GM21381 (cell line): ENCODE data around the gene PTAR1.
"Not testable (repeated sequence)": the region's sequence is repeated elsewhere in the genome, so short reads cannot be mapped to it uniquely, and the experiment has no call there.

ENCODE experiments used
- ATAC-seq: cut with Tn5 transposase; IDR thresholded peaks from one replicate; pipeline ENCODE4 v1.9.1; 2021; ENCODE audit warnings: mild to moderate bottlenecking, moderate library complexity; ENCODE audit not compliant: unreplicated experiment

The PTAR1 gene, protein sequence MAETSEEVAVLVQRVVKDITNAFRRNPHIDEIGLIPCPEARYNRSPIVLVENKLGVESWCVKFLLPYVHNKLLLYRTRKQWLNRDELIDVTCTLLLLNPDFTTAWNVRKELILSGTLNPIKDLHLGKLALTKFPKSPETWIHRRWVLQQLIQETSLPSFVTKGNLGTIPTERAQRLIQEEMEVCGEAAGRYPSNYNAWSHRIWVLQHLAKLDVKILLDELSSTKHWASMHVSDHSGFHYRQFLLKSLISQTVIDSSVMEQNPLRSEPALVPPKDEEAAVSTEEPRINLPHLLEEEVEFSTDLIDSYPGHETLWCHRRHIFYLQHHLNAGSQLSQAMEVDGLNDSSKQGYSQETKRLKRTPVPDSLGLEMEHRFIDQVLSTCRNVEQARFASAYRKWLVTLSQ

DNA sequence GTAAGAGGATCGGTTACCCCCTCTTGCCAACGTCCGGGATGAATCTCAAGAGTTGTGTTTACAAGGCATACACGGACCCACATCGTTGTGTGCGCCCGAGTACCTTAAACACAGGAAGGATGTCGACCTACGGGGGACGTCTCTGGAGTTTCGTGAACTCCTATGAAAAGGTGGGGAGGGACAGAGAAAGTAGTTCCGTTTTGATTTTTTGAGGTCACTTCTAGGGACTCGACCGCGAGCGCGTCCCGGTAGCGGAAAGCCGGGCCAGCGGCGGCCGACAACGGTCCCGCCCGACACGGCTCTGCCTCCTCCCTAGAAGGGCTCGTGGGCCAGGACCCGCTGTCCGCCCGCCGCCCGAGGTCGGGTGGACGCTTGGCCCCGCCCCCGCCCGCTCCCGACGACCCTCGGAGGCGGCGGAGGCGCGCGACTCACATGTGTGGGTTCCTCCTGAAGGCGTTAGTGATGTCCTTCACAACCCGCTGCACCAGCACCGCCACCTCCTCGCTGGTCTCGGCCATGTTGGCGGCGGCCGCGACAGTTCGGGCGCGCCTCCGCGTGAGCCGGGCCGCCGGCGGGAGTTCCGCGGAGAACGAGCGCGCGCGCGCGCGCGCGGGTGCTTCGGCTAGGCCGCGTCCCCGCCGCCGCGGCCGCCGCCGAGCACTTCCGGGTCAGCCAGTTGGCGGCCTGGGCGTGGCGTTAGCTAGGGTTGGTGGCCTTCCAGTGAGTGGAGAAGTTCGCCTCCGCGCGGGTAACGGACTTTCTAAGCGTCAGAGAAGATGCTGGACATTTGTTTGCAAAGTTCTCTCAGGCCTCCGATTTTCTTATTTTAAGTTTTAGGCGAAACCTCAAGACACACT lies at the start of gene PTAR1:
Gene PTAR1 (minus strand): TSS at position 591 of the 857 bp plus-strand sequence. CDS start 73 bp downstream, at position 518.
- ATAC-seq = peak; percentile 88

DNA sequence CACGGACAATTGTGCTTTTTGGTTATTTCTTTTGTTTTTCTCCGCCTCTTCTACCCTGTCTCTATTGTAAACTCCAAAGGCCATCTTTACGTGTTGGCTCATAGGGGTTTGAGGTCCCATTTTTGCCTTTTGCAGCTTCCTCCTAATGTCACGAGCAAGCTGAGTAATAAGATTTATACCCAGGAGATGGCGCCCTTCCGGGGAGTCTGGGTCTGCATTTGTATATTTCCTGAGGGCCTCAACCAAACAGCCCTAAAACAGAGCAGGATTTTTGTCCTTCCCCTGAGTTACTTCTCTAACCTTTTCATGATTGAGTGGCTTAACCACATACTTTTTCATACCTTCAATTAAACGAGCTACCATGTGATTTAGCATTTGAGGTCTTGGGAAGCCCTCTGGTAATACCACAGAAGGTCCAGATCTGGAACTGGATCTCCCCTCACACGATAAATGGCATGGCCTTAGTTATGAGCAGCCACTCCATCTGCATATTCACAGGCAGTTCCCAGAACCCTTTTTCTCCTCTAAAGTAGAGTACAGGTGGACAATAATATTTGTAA lies 49.6 kb upstream of the PTAR1 start:
- ATAC-seq = no peak

DNA sequence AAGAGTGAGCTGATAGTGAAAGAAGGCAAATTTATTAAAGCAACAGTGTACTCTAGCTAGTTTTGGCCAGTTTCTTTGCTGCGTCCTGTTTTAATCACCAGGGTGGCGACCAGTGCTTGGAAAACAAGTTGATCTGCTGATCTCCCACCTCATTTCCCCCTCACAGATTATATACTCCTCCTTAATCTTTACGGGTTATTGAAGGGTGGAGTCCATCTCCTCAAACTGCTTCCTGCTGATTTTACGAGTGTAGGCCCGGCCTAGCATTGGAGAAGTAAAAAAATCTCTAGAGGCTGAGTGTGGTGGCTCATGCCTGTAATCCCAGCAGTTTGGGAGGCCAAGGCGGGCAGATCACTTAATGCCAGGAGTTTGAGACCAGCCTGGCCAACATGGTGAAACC lies 46.8 kb upstream of the PTAR1 start:
- no peak for ATAC-seq

DNA sequence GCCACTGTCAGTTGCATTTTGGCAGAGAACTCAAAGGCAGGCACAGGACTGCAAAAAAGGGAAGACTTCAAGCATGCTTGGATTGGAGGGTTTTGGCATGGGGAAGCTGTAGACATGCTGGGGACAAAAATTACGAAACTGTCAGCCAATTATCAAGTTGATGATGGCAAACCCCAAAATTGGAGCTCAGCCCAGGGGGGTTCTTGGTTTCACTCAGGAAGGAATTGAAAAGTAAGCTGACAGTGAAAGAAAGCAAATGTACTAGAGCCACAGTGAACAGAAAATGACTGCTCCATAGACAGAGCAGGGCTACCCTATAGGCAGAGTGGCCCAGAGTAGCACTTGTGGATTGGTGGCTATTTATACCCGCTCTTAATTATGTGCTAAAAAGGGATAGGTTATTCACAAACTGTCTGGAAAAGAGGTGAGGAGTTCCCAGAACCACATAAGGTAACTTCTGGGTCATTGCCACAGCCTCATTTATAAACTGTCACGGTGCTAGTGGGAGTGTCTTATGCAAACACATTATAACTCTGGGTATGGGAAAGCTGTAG lies 46.2 kb upstream of the PTAR1 start:
- ATAC-seq = no peak

DNA sequence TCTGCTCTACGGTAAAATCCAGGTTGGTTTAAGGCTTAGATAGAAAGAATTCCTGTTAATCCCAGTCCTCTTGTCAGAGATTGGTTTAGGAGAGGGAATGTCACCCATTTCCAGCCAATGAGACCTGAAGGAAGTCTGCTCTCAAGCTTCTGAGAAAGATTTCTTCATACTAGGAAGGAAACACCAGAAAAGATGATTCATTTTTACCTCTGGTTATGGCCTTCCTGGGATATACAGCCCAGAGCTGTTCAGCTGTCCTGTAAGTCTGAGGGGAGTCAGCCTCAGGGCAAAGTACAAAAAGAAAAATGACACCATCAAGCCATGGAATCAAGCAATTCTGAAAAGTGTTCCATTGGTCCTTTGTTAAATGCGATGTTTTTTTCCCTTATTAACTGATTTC lies 42.2 kb upstream of the PTAR1 start:
- no peak for ATAC-seq

DNA sequence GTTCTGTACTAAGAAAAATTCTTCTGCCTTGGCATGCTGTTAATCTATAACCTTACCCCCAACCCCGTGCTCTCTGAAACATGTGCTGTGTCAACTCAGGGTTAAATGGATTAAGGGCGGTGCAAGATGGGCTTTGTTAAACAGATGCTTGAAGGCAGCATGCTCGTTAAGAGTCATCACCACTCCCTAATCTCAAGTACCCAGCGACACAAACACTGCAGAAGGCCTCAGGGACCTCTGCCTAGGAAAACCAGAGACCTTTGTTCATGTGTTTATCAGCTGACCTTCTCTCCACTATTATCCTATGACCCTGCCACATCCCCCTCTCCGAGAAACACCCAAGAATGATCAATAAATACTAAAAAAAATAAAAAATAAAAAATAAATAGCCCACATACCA lies 40.2 kb upstream of the PTAR1 start:
- not testable (repeated sequence) for ATAC-seq

DNA sequence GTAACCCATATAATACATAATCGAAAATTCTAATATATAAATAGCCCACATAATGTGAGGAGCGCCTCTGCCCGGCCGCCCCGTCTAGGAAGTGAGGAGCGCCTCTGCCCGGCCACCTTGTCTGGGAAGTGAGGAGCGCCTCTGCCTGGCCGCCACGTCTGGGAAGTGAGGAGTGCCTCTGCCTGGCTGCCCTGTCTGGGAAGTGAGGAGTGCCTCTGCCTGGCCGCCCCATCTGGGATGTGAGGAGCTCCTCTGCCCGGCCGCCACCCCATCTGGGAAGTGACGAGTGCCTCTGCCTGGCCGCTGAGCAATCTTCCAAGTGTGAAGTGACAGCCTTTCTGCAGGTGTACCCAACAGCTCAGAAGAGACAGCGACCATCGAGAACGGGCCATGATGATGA lies 39.7 kb upstream of the PTAR1 start:
- ATAC-seq = not testable (repeated sequence)

DNA sequence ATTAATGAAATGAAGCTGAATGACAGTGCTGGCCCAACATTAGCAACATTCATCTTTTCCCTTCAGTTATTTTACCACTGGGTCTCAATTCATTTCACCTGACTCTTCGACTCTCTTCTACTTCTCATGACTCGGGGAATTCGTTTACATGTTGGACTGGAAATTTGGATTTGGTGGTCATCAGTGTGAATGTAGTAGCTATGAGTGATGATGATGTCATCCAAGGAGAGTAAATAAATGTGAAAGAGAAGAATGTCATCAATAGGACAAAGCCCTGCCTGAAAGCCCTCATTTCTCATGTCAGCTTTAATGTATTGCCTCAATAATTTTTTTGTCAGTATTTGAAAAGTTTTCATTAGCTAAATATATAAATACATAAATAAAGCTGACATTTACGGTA lies 38.9 kb upstream of the PTAR1 start:
- ATAC-seq = no peak

DNA sequence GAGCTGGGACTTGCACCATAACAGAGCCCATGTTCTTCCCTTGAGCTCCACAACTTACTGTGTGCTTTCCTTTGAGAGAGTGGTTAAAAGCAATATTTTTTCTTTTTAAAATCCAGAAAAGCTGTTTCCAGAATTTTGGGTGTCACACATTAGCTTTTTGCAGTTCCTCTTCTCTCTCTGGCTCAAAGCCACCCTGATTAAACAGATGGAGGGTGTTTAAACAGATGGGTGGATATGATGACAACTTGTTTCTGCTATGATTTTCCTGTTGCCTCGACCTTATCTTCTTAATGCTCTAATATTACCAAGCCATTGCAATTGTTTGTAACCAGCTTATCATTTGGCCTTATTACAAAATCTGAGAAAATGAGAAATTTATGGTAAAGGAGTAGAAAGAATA lies 37.9 kb upstream of the PTAR1 start:
- ATAC-seq = no peak

DNA sequence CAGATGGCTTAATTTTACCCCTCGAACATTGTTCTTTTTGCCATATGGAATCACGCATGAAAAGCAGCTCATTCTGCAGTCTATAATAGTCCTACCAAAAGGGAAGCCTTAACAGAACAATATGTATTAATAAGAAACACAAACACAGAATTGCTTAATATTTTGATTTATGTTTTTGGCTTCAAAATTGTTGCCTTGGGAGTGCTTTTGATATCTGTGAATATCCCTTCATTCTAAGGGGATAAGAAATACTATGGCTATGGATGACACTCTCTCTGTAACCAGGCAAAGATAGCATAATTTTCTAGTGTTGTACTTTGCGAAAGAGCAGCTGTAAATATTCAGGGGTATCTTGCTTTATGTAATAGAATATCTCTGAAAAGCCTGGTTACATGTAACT lies 34.5 kb upstream of the PTAR1 start:
- no peak for ATAC-seq

DNA sequence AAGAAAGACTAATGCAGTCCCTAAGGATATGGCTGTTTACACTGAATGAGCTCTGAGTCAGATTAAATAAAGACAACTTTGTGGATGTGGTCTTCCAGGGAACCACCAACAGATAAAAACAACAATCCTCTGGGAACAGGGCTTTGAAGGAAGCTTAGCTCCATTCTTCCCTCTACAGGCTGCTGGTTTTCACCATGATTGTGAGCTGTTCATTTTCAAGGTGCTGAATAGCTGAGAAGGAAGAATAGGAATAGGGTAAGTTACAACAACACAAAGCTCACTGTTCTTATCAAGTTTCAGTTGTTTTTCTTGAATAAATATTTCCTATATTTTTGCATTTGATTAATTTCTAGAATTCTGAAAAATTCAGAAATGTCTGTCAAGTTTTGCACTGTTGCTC lies 25.9 kb upstream of the PTAR1 start:
- ATAC-seq = no peak

DNA sequence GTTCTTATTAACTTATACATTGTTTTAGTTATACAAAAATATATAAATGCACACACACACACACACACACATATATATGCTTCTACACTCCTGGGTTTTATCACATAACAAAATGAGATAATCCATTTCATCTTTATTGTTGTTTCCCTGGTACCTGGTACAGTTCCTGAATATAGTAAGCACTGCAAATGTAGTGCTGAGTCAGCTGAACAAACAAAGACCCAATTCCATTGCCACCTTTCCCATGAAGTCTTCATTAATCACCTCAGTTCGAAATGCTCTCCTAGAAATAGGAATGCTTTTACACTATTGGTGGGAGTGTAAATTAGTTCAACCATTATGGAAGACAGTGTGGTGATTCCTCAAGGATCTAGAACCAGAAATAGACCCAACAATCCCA lies 13.4 kb upstream of the PTAR1 start:
- no peak for ATAC-seq

DNA sequence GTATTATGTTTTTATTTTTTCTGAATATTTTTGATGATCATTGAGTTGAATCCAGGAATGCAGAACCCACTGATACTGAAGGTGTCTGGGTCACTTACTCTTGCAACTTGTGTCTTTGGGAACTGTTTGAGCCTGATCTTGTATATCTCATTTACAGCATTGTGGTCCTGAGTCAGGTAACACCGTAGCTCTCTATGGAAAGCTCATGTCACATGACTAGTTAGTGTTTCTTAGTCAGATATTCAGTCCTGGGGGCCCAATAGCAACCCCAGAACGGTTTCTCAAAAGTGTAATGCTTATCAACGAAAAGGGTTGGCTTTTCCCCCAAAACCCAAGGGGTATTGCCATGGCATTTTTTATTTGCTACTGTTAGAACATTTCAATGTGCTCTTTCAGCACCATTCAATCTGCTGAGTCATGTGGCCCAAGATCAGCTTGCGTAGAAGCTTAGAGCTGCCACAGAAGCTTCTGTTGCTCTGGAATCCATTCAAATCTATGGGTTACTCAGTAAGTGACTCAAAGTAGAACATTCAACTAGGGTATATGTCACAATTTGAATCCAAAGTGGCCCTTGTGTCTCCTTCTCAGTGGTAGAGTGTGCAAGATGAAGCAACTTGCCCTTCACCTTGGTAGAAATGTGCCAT lies 12.1 kb upstream of the PTAR1 start:
- no peak for ATAC-seq

DNA sequence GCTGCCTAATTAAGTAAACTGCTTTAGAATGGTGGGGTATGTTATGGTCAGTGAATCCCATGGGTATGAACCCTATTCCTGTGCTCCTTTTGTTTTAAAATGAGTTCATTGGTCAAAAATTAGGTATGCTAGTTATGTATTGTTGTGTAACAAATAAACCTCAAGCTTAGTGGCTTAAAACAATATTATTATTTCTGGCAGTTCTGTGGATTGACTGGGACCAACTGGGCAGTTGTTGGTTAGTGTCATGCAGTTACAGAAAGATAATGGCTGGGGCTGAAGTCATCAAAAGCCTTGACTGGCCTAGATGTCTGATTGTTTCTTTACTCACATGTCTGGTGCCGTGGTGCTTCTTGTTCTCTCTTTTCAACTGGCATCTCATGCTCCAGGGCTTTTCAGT lies 8.9 kb upstream of the PTAR1 start:
- ATAC-seq = no peak

DNA sequence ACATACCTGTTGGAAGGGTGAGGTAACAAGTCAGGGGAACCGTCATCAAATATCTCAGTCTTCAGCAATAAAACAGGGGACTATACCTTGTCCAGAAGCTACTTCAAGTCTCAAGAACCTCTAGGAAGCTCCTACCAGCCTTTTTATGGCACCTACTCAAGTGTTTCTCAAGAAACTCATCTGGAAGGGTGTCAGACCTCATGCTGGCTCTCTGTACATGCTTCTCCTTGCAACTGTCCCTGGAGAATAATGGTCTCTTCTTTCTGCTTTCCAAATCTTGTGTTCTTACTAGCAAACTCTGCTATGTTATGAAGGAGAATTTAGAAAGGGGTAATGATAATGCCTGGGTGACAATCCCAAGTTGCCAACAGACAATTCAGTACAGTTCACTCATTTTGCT lies 8.3 kb upstream of the PTAR1 start:
- ATAC-seq = no peak

DNA sequence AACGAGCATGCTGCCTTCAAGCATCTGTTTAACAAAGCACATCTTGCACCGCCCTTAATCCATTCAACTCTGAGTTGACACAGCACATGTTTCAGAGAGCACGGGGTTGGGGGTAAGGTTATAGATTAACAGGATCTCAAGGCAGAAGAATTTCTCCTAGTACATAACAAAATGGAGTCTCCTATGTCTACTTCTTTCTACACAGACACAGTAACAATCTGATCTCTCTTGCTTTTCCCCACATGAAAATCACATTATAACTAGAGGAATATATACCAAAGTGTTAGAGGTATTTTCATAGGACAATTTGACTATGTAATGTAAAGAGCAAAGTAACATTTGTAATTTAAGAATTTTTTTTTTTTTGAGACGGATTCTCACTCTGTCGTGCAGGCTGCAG lies 4.1 kb upstream of the PTAR1 start:
- ATAC-seq = not testable (repeated sequence)

DNA sequence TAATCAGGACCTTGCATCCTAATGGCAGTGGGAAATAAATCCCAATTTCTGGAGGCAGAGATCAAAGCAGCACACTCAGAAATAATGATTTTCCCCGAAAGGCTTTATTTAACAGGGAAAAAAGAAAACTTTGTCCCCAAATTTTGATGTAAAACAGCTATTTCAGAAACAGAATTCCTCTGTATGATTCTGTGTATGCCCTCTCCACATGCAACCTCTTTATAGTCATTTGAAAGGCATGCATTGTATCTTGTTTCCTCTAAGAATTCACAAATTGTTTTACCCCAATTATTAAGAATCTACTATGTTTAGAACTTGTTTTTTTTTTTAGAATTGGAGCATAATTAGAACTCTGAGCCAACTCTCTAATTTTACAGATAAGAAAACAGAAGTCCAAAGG lies 2.7 kb upstream of the PTAR1 start:
- no peak for ATAC-seq

DNA sequence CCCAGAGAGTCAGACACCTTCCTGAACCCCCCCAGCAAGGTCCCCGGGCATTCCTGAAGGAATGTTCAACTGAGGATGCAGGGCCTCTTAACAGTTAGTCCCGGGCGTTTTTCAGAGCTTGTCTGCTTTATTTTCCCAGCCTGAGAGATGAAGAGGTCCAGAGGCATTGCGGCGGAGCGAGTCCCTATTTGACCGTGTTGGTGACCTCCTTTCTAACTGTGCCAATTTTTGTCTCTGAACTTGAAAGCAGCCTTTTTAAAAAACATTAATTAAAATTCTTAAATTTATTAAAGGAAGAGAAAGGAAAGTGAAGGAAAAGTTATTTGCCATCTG lies 433 bp upstream of the PTAR1 start:
- ATAC-seq = peak; percentile 2

DNA sequence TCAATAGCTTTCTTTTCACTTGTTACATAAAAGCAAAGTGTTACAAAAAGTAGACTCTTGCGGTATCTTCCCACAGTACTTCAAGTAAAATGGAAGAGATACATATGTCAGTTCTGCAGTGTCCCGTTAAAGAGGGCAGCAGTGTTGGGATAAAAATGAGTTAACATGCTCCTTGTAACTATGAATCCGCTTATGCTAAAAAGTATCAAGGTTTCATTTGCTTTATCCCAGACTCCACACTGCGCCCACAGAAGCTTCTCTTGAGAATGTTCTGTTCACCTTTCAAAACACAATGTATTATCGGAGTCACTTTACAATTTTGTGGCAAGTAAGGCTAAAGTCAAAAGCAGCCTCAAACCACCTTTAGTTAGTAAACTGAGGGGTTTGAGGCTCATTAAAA lies 790 bp downstream of the PTAR1 start:
- ATAC-seq = no peak

DNA sequence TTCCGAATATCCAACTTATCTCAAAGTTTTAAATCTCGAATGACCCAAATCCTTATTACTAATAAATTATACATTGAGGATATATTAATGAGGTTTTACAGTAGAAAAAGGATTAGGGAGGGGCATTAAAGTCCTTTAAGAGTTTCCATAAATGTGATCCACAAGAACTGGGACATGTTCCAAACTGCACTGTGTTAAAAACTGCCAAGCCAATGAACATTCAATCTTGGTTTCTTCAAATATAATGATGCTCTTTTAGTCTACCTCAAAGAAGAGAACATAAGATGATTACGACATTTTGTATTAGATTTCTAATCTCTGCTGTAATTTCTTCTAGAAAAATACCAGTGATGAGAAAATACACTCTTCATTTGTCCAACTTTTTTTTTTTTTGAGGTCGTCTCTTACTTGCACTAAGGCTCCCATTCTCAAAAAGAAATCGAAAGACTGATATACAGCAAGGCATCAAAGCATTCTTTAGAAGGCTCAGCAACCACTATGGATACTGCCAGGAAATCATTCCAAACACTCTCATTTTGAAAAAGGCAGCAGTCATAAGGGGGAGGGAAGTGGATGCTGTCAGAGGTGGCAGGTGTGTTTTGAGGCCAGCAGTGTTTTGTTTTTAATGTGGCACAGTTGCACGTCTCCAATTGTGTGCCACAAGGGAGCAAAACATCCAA lies 1.7 kb downstream of the PTAR1 start:
- no peak for ATAC-seq

DNA sequence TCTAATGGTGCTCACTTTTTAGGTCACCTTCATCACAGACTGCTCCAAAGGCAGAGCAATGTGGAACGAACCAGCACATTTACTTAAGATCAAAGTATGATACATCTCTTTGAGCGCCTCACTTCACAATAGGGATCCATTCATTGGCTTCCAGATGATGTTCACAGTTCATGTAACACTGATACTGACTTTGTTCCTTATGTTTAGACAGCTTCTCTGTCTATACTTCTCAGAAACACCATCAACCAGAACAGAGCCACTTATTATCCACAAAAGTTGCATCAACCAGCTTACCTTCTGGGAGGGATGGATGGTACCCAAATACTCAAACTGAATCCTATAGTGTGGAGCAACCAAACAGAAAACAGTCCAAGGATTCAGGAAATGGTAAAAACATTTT lies 4.6 kb downstream of the PTAR1 start:
- ATAC-seq = no peak
